GM08714 (cell line): Measurements from ENCODE around the gene ST3GAL5.

Experiments used
- H3K4me3 ChIP-seq: fragments of 200-500 bp; sonication (Bioruptor generic); 2 replicates; pipeline ENCODE4 v1.5.1; 2014; ENCODE audit warnings: mild to moderate bottlenecking, low read length, inconsistent platforms
- ZNF274 ChIP-seq: IDR thresholded peaks from 2 replicates; pipeline ENCODE4 v1.6.1; 2012; ENCODE audit warnings: mild to moderate bottlenecking, low read depth, low read length

ST3GAL5 gene

GRCh38 chr2:85926526-85926925, 37.7 kb upstream of the ST3GAL5 start:
- no peak overlapping the region for H3K4me3 ChIP-seq
- no peak for TF ChIP-seq ZNF274

- H3K4me3 ChIP-seq: no peak overlapping the region
- TF ChIP-seq ZNF274: no peak
Measured at GRCh38 chr2:85925216-85925671, 36.5 kb upstream of the ST3GAL5 start.

- TF ChIP-seq ZNF274: no peak
- no peak overlapping the region for H3K4me3 ChIP-seq
Measured at GRCh38 chr2:85924522-85924921, 35.7 kb upstream of the ST3GAL5 start.

GRCh38 chr2:85922199-85922598, 33.4 kb upstream of the ST3GAL5 start:
- TF ChIP-seq ZNF274: no peak
- H3K4me3 ChIP-seq: no peak overlapping the region

GRCh38 chr2:85921659-85922058, 32.9 kb upstream of the ST3GAL5 start:
- no peak for TF ChIP-seq ZNF274
- H3K4me3 ChIP-seq: no peak overlapping the region

- no peak overlapping the region for H3K4me3 ChIP-seq
- TF ChIP-seq ZNF274: no peak
Measured at GRCh38 chr2:85920810-85921545, 32.2 kb upstream of the ST3GAL5 start.

- H3K4me3 ChIP-seq: no peak overlapping the region
- TF ChIP-seq ZNF274: no peak
Measured at GRCh38 chr2:85917887-85918795, 29.4 kb upstream of the ST3GAL5 start.

- no peak overlapping the region for H3K4me3 ChIP-seq
- no peak for TF ChIP-seq ZNF274
Measured at GRCh38 chr2:85915606-85916303, 27.0 kb upstream of the ST3GAL5 start.

- no peak for TF ChIP-seq ZNF274
- no peak overlapping the region for H3K4me3 ChIP-seq
Measured at GRCh38 chr2:85914922-85915321, 26.1 kb upstream of the ST3GAL5 start.

DNA sequence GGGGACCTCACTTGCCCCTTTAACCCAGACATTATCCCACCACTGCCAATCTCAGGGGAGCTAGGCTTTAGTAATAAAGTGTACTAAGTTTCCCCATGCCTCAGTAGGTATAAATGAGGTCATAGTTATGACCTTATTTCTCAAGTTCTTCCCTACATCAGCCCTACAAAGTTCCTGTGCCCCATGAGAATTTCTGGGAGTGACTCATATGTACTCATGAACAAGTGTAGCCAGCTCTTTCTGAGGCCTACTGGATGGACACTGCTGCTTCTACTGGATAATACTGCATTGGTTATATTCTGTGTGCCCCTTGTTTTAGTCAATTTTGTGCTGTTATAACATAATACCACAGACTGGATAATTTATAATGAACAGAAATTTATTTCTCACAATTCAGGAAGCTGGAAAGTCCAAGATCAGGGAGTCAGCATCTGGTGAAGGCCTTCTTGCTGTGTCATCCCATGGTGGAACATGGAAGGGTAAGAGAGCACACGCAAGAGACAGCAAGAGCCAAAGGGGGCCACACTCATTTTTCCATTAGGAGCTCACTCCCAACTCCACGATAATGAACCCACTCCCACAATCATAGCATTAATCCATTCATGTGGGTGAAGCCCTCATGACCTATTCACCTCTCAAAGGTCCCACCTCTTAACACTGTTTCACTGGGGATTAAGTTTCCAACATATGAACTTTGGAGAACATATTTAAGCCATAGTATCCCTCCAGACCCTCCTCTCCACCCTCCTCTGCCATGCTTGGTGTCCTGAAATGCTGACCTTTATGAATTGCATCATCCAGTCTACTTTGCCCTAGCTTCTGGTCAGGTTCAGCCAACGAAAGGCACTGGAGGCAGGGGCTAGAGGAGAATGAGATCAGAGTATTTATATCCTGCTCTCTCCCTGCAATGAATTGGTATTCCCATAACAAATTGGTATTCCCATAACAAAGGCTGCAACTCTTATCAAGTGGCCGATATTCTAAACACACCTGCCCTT, 25.4 kb upstream of the ST3GAL5 start:
- TF ChIP-seq ZNF274: no peak
- no peak overlapping the region for H3K4me3 ChIP-seq

GRCh38 chr2:85911814-85912692, 23.3 kb upstream of the ST3GAL5 start:
- TF ChIP-seq ZNF274: no peak
- H3K4me3 ChIP-seq: no peak overlapping the region

DNA sequence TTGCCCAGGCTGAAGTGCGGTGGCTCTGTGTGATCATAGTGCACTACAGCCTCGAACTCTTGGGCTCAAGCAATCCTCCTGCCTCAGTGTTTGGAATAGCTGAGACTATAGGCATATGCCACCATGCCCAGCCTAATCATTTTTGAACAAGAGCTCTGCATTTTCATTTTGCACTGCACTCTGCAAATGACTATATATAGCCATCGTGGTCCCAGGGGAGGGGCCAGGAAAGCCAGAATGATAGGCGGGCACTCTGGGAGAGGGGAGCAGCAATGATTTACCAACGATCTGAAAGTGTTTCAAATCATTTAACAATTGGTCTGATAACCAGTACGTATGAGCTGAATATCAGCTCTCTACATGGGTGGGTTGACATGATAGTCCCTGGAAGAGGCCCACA, 22.3 kb upstream of the ST3GAL5 start:
- no peak for TF ChIP-seq ZNF274
- H3K4me3 ChIP-seq: no peak overlapping the region
